Mesothelial cell of epicardium (in vitro differentiated cells): Measurements from ENCODE around the gene ZNF273. TPM values are rescaled to one million over a fixed set of nuclear protein-coding genes. Genes with fewer than 3 reads are reported as not detected.

ENCODE experiments used
- DNase-seq, 2 experiments: peaks; one replicate each; pipeline ENCODE4 v3.0.0; 2021; ENCODE audit warnings: low spot score in 2 of 2; ENCODE audit not compliant: unreplicated experiment in 2 of 2
- H3K27ac Mint-ChIP-seq: 2 replicates; pipeline ENCODE4 v1.8.0; 2021; ENCODE audit warnings: mixed read lengths
- H3K27me3 Mint-ChIP-seq: 2 replicates; pipeline ENCODE4 v1.8.0; 2021; ENCODE audit warnings: low read depth, mixed read lengths
- H3K36me3 Mint-ChIP-seq: 2 replicates; pipeline ENCODE4 v1.8.0; 2021; ENCODE audit warnings: mixed read lengths
- H3K4me1 Mint-ChIP-seq: 2 replicates; pipeline ENCODE4 v1.8.0; 2021; ENCODE audit warnings: mixed read lengths
- H3K4me3 Mint-ChIP-seq: 2 replicates; pipeline ENCODE4 v1.8.0; 2021; ENCODE audit warnings: mild to moderate bottlenecking, moderate library complexity, mixed read lengths
- H3K9me3 Mint-ChIP-seq: 2 replicates; pipeline ENCODE4 v1.8.0; 2021; ENCODE audit warnings: mixed read lengths
- total RNA-seq: library from RNA; stranded (reverse); gene quantifications from 3 replicates; pipeline ENCODE4 v1.2.1, GENCODE V29; 2021
- TF ChIP-seq, protein P1 (sequence below): fragments of 200-600 bp; sonication (generic); IDR thresholded peaks from one replicate; pipeline ENCODE4 v1.5.0; 2021; ENCODE audit warnings: antibody characterized with exemption; ENCODE audit not compliant: unreplicated experiment

Gene ZNF273
- total RNA-seq, 1 donor from 2014 or later, result 7.3 TPM

- no peak for DNase-seq
- no peak overlapping the region for H3K27ac Mint-ChIP-seq
- H3K4me3 Mint-ChIP-seq, result no peak overlapping the region
- H3K9me3 Mint-ChIP-seq, result peaks cover 49% of the 10 kb centered on the region
- H3K36me3 Mint-ChIP-seq, result no peaks in the 10 kb centered on the region
- H3K4me1 Mint-ChIP-seq, result no peaks in the 10 kb centered on the region
- no peaks in the 10 kb centered on the region for H3K27me3 Mint-ChIP-seq
- TF ChIP-seq, protein P1, sequence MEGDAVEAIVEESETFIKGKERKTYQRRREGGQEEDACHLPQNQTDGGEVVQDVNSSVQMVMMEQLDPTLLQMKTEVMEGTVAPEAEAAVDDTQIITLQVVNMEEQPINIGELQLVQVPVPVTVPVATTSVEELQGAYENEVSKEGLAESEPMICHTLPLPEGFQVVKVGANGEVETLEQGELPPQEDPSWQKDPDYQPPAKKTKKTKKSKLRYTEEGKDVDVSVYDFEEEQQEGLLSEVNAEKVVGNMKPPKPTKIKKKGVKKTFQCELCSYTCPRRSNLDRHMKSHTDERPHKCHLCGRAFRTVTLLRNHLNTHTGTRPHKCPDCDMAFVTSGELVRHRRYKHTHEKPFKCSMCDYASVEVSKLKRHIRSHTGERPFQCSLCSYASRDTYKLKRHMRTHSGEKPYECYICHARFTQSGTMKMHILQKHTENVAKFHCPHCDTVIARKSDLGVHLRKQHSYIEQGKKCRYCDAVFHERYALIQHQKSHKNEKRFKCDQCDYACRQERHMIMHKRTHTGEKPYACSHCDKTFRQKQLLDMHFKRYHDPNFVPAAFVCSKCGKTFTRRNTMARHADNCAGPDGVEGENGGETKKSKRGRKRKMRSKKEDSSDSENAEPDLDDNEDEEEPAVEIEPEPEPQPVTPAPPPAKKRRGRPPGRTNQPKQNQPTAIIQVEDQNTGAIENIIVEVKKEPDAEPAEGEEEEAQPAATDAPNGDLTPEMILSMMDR, result no peak
Observed at GRCh38 chr7:64874562-64875250, 28.4 kb upstream of the ZNF273 start.

DNA sequence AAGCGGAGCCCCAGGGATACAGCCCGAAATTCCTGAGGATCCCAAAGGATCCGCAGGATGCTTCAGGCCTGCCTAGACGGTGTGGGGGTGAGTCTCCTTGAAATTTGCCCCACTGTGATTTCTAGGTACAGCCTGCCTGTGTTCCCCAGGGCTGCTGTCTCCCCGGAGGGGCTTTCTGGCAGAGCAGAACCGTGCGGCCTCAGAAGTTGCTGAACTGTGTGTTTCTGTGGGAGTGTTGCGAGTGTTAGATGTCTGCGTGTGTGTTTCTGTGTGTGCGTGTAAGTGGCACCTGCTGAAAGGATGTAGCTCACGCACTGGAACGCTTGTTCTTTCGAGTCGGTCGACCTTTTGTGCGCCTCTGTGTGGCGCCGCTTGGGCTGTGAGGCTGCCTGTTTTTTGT, 27.8 kb upstream of the ZNF273 start:
- no peak overlapping the region for H3K4me3 Mint-ChIP-seq
- H3K9me3 Mint-ChIP-seq, result peaks cover 47% of the 10 kb centered on the region

GRCh38 chr7:64875658-64876406, 27.2 kb upstream of the ZNF273 start:
- DNase-seq, result no peak
- Mint-ChIP-seq H3K4me1 (no peaks in the 10 kb centered on the region), H3K4me3 (no peak overlapping the region), H3K9me3 (peaks cover 41% of the 10 kb centered on the region), H3K36me3 (no peaks in the 10 kb centered on the region), H3K27me3 (no peaks in the 10 kb centered on the region), H3K27ac (no peak overlapping the region)
- TF ChIP-seq, protein P1, result no peak

More for the DNA sequence above, 27.8 kb upstream of the ZNF273 start:
- Mint-ChIP-seq H3K36me3 (no peaks in the 10 kb centered on the region), H3K4me1 (no peaks in the 10 kb centered on the region), H3K27ac (no peak overlapping the region), H3K27me3 (no peaks in the 10 kb centered on the region)
- TF ChIP-seq, protein P1, result no peak
- DNase-seq, result no peak

DNA sequence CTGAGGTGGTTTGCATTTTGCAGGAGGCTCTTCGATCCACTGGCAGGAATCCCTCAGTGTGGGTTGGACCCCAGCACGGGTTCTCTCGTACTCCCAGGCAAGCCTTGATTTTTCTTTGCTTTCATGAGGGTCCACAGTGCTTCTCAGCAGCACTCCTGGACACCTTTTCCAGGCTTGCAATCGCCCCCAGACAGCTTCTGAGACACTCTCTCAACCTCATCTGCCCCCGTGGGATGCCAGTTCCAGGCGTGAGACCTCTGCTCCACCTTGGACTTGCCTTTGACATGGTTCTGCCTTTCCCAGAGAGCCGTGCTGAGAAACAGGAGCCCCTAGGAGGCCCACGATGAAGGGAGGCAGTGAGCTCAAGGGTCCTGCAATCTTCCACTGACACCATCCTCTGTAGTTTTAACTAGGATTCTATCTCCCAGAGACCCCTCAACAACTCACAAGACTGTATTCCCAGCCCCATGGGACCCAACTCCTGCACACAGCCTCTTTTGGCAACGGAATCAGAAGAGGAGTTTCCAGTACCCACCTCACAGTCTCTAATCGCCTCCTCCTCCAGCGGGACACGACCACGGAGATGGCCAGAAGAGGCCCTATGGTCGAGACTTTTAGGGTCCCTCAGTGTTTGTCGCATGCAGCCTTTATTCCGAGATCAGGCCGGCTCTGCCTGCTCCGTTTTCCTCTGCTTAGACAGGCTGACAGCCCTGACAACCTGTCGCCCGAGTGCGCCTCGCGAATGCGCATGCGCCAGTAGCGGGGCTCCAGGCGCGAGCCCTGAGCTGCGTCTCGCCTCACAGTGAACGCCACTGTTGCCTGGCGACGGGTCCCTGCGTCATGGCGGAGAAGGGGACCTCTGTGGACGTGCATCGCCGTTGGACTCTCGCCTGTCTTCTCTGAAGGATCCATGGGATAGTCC, 26.0 kb upstream of the ZNF273 start:
- Mint-ChIP-seq H3K4me3 (peak overlapping the region; percentile 56), H3K9me3 (peaks cover 33% of the 10 kb centered on the region), H3K36me3 (no peaks in the 10 kb centered on the region), H3K27ac (no peak overlapping the region), H3K4me1 (no peaks in the 10 kb centered on the region), H3K27me3 (no peaks in the 10 kb centered on the region)
- peak in 1 of 2 experiments; percentile 39 for DNase-seq
- TF ChIP-seq, protein P1, result no peak
